HPDE6-E6E7 (cell line): ENCODE data around the gene SEC24D.

Source experiments
- DNase-seq: peaks from one replicate; pipeline ENCODE4 v3.0.0; 2011; ENCODE audit warnings: missing footprints; ENCODE audit errors: extremely low spot score

Gene SEC24D

DNA sequence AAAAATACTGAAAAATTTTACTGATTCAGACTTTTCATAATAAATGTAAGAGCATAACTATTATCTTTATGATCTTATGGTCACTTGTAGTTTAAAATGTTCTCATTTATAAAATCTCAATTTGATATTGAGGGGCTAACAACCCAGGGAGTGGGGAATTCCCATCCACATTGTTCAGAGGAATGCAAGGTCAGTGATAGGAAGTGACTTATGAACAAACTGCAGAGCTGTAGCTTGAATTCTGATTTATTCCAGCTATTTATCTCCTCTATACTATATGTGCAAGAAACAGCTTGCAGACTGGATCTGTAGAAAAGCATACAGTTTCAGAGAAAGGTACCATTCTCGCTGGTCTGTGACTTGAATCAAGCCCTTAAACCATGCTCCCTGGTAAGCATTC lies 61.6 kb downstream of the SEC24D start:
- DNase-seq = no peak

DNA sequence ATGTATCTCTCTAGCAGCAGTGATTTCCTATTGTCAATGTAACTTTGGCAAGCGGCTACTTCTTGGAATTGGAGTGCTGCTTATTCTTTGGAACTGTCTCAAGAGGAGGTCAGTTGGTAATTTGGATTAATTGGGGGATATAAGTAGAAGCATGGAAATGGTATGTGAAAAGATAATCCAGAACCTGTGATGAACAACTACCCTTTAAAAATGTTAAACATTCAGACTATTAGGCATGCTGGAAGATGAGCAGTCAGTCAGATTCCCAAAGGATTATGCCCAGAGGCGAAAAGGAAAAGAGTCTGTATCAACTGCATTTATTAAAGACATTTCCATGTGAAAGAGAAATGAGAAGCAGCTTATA lies 62.5 kb downstream of the SEC24D start:
- DNase-seq = no peak

DNA sequence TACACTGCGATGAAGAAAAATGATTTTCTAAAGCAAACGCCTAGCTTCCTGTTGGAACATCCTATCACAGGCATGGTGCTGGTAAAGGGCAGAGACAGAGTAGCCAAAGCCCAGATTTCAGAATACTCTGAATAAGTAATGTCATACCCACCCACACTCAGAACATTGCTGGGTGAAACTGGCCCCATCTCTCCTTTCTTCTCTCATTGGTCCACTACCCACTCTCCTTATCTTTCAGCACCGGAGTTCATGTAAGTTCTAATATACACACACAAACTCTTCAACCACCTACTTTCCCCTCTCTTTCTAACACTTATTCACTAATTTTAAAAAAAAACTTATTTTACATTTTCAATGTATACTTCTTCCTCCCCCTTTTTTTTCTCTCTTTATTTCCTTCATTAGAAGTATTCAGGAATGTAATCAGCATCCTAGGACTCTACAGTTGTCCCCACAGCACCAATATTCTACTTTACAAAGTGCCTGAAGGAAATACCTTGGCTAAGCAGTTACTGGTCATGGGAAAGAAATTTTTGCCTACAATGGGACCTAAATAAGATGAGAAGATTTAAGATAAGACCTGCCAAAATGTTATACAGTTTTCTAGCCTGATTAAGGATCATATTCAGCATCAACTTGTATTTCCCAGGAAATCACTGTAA lies 63.0 kb downstream of the SEC24D start:
- DNase-seq = no peak

DNA sequence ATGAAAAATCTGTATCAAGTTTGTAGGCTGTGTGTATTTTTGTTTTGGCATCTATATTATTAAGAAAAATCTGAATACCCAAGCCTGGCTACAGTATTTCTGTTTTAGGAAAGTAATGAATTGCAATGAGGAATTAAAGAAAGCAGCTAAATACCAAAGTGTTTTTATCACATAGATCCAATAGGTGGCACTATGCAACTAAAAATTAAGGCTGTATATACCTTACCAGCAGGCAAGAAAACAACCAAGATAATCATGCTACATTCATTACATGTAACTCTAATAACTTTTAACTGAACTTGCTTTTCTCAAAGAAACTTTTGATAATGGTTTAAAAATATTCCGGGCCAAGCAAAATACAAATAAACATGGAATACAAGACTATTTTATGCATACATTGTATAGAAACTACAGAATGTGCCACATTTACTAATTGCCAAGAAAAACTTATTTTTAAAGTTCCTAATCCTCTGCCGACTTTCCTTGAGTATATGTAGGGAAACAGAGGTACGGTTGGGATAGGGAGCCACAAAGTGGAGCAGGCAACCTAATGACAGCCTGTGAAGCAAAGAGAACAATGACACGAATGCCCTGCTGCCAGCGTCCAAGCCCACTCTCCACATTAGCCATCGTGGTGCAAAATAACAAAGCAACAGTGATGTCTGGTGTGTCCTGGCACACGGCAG lies 63.7 kb downstream of the SEC24D start:
- DNase-seq = peak; percentile 15

DNA sequence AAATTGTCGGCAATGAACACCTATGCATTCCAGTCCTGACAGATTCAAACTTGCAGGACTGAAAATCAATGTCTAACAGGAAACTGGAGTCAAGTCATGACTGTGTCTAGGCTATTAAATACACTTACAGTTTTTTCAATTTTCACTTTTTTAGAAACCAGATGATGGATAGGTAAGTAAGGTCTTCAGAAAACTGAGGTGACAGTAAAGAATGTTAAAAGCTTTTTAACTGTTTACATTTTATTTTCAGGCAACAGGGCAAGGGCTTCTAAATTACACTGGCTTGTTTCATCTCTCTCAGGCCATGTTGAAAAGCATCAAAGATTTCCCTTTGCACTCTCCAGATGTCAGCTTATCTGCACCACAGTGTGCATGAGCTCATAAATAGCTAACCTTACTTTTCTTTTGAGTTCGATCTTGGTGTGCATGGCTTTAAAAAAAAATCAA lies 65.2 kb downstream of the SEC24D start:
- peak; percentile 12 for DNase-seq

DNA sequence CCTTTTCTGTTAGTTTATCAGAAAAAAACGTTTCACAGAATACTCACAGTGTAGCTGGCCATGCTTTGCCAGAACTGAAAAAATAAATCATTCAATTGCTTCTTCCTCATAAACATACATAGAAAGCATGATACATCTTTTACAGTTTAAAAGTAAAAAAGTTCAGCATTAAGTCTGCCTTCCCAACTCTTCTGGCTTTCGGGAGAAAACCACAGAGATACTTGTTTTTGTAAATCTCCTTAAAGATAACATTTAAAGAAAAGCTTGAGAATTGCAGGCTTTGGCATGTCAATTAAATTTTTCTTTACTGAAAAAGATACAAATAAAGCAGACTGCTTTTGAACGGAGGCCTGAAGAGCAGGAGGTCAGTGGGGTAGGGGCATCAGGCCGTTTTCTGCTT lies 66.8 kb downstream of the SEC24D start:
- no peak for DNase-seq

DNA sequence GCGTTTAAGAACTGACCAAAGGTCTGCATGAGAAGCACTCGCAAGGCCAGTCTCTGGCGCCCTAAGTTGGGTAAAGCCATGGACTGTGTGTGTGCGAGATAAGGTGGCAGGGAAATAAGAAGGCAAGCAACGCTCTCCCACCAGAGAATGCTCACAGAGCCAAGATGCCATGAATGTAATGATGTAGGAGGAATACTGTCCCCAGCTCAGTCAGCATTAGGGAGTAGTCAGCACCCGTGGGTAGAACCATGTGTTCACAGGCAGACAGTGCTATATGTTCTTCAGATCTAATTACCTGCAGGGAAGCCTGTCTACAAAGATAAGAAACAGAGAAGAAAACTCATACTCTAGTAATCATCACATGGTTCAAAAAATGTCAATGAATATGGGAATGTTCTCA lies 68.8 kb downstream of the SEC24D start:
- no peak for DNase-seq

DNA sequence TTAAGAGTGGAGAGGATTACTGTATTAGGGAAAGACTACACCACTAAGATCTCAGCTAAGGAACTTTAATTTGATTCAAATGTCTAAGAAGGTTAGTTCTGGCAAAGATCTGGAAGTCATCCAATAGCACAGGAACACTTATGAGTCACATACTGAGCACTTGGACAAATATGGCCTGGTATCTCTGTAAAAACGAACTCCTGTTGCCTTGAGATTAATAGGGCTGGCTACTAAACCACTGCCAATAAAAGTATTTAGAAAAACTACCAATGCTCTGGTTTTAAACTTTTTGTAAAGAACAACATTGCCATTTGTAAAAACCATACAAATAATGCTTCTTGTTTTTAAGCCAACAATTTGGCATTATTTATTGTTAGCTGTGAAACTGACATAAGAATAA lies 70.5 kb downstream of the SEC24D start:
- DNase-seq = peak; percentile 59

DNA sequence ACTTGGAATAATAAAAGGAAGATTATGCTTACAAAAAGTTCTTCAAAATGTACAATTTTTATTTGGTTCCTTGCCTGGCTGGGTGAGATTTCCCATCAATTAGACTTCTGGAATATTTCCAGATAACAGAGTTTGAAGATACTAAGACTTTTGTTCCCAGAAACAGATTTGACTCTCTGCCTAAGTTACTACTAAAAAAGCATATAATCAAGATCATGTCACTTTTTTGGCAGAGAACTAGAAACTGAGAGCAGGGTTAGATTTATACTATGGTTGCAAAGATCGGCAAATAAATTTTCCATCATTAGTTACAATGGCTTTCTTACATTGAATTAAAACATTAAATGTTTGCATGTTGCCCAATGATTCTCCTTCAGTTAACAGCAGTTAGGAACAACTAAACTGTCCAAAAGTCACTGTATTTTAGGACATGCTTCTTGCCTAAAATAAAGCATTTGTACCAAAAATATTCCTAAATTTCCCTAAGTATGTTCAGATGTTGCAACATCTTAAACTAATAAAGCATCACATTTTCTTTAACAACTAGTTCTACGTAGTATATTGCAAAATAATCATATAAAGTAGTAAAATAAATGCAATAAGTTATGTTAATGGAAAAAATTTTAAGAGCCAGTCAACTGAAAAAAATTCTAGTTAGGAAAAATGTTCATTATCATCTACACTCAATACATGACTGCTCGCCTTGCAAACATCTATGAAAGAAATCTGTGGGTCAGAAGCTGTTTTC lies 73.0 kb downstream of the SEC24D start:
- no peak for DNase-seq

DNA sequence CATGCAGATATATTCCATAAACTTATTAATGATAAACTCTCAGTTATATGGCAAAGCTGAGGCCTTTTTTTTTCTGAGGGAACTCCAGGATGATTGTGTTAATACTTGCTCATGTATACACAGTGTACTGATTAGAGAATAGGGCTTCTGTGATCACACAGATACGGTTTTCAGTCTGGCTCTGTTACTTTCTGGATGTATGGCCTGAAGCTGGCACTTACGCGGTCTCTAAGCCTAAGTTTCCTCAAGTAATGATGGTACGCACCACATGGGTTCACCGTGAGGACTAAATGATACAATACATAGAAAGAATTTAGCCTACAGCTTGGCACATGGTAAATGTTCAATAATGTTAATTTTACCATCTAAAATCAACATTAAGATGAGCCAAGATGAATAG lies 73.8 kb downstream of the SEC24D start:
- DNase-seq = no peak

DNA sequence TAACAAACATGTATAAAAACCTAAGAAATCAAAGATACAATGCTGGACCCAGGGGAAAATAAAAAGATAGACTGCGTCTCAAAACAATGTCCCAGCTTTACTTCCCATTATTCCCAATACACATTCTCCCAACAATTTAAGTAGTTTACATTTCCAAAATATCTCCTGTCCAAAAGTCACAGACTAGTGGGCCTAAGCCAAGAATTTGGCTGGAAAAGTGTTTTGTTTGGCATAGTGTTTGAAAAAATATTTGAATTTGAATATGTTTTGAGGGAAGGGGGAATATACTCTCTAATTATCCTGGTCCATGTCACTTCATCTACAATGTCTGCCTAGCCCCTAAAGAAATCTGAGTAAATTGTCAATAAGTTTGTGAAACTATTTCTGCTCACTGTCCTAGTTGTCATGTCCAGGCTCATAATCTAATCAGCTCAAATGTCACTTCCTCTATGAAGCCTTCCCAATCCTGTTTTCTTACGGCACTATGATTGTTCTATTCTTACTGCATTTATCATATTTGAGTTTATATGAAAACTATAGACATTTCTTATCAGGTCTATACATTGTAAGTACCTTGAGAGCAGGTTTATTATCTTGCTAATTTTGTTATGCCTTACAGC lies 74.4 kb downstream of the SEC24D start:
- DNase-seq = no peak

DNA sequence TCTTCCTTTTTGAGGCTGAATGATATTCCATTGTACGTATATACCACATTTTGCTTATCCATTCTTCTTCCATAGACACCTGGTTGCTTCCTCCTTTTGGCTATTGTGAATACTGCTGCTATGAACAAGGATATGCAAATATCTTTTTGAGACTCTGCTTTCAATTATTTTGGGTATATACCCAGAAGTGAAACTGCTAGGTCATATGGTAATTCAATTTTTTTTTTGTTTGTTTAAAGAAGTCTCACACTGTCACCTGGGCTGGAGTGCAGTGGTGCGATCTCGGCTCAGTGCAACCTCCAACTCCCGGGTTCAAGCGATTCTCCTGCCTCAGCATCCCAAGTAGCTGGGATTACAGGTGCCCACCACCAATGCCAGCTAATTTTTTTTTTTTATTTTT lies 75.4 kb downstream of the SEC24D start:
- no peak for DNase-seq

DNA sequence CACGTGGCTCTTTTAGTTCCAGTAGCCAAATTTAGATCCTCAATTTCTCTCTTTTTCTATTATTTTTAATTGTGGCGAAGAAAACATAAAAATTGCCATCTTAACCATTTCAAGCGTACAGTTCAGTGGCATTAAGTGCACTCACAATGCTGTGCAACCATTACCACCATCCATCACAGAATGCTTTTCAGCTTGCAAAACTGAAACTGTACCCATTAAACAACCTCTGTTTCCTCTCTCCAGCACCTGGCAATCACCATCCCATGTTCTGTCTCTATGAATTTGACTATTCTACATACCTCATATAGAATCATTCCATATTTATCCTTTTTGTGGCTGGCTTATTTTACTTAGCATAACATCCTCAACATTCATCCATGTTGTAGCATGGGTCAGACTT lies 75.8 kb downstream of the SEC24D start:
- no peak for DNase-seq

DNA sequence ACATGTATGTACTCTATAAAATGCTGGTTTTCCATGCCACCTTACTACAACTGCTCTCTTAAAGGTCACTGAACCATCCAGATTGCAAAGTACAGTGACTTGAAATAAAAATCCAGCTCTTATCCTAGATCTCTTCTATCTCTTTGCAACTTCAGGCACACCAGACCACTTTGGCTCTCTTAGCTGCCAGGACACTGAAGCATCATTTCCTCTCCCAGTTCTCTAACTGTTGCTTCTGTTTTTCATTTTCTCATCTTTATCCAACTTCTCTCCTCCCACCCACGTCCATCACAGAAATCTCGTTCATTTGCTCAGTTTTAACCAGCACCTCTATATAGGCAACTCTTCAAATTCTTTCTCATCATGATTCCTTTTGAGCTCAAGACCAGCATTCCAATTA lies 76.4 kb downstream of the SEC24D start:
- DNase-seq = no peak

DNA sequence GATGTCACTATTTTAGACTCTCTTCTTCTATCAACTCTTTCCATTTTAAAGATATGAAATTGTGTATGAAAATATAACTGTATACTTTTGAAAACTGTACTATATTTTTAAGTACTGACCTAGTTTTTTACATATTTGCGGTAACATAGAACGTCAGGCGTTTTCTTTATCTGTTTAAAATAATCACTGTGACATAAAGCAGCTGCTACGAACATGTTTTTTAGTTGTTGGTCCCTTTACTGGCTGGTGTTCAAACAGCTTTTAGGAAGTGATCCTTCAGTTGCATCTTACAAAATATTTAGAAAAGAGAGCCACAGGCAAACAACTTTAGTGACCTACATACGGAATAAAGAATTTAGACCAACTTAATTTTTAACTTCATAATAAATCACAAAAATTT lies 77.6 kb downstream of the SEC24D start:
- no peak for DNase-seq

DNA sequence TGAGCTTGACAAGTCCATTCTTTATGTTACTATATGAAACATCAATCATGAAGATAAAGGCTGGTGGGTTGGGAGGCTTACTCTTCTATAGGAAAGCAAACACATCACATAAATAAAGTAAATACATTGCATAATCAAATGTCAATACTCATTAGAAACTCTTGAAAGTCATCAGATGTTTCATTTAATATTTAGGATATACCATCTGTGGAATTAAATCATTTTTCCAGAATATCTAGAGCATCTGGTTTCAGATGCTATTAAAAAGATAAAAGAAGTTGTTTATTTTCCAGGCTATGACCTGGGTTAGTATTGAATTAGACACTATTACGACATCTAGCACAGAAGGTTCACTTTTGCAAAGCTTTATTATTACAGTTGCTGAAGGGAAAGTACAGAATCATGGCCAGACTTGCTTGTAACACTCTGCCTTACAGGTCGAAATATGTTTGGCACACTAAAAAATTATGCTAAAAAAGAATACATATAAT lies 78.1 kb downstream of the SEC24D start:
- DNase-seq = no peak

DNA sequence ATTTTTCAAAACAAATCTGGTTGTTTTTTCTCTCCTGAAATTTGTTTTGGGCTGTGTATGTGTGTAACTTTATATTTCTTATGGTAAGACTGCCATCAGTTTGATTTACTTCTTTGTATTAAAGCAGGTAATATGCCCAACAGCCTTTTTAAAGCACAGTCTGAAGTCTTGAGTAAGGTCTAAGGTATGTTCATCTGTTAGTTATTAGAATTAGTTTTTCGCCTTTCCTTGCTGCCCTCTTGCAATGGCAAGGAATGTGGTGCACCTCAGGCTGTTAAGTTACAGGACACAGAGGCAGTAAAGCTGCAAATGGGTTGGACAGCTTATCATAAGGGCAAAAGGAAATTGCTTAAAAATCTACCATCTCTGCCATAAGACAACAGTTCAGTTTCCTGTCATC lies 79.0 kb downstream of the SEC24D start:
- DNase-seq = no peak

DNA sequence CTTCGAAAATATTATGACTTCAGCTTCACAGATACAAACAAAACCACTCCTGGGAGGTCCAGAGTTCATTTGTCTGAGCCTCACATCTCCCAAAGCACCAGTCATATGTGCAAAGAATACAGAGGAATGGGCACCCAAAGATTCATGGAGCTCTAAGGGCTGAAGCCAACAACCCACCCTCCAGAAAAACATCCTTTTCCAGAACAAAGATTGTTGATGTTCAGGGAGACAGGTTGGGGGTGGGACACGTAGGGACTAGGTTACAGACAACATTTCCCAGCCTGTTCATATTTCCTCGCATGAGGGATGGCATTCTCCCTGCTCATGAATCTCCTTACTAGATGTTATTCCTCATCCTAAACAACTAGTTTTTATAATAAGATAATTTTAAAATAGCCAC lies 79.5 kb downstream of the SEC24D start:
- no peak for DNase-seq

DNA sequence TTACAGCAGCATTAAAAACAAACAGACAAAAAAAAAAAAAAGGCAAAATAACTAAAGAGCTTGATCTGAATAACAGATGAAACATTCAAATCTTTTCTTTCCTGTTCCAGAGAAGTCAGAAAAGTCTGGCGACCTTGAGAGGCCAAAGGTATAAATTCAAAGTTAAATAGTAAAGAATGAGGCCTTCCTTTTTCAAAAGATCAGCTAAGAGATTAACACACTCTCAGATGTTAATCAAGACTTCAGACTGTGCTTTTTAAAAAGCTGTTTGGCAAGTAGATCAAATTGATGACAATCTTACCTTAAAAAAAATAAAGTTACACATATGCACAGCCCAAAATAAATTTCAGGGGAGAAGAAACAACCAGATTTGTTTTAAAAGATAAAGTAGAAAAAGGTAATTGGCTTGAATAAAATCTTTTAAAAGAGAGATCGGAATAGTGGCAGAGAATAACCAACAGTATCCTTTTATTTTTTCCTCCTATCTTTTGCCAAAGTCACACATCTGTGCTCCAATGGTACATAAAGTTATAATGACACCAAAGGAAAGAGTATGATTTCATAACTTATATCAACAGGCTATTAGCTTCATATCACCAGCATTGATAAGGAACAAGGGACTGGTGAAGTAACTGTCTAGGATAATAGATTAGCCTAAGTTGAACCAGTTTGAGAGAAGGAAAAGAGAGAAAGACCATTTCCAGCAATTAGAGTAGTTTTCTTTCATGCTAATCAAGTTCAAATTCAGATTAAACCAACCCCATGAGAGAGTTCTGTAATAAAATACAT lies 80.3 kb downstream of the SEC24D start:
- DNase-seq = no peak

DNA sequence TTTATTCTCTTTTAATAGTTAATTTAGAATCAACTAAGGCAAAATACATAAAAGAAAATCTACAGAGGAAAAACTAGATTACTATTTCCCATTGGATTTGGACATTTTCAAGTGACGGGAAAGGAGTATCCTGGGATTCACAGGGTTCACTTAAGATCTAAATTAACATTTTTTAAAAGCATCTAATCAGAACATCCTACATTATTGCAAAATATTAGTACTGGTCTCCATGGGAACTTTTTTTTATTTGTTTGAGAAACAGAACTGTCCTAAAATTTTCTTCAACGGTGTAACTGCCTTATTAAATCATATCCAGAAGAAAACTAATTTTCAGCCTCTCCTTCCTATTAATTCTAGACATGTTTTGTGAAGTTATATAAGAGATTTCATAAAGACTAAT lies 81.0 kb downstream of the SEC24D start:
- DNase-seq = no peak

DNA sequence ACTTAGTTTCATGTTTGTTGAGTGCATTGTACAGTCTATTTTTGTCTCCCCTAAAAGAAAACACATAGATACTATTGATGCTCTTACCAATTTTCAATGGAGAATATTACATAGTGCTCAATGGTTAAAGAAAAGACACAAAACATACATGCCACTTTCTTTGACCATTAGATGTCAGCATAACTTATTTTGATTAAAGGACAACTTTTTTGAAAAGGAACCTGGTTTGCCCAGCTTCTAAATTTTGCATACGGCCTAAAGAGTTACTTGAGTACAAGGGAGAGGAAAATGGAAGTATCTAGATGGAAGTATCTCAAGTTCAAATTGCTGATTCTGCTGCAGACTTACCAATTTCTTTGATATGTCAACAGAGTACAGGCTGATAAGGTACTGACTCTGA lies 82.2 kb downstream of the SEC24D start:
- no peak for DNase-seq

DNA sequence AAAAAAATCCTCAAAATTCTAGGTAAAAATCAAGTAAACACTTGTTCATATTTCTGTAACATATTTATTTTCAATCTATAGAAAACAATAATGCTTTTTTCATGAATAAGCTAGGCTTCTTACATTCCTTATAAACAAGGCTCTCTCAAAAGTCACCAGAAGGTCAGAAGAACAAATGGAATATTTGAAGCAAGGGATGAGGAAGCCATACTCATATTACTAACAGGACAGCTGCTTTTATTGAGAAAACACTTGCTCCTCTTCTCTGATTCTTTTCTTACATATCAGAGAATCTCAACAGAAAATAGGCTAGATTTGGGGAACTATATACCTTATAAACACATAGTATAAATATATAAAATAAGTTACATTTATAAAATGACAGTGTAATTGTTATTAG lies 82.8 kb downstream of the SEC24D start:
- no peak for DNase-seq
